GM18907 (cell line): ENCODE measurements around the gene CTNNA3.

ENCODE experiments used
- ATAC-seq: cut with Tn5 transposase; IDR thresholded peaks from one replicate; pipeline ENCODE4 v1.9.1; 2021; ENCODE audit warnings: mild to moderate bottlenecking, moderate library complexity; ENCODE audit not compliant: unreplicated experiment

CTNNA3 gene

GRCh38 chr10:66283874-66284464 lies 1412.0 kb downstream of the CTNNA3 start:
- ATAC-seq = no peak

- no peak for ATAC-seq
Observed at GRCh38 chr10:66283064-66283463, 1412.9 kb downstream of the CTNNA3 start.

GRCh38 chr10:66281327-66281726 lies 1414.7 kb downstream of the CTNNA3 start:
- ATAC-seq = no peak

- ATAC-seq = no peak
Observed at GRCh38 chr10:66277481-66277880, 1418.5 kb downstream of the CTNNA3 start.

- ATAC-seq = no peak
Observed at GRCh38 chr10:66273966-66274519, 1422.0 kb downstream of the CTNNA3 start.

- ATAC-seq = no peak
Observed at GRCh38 chr10:66265398-66265797, 1430.6 kb downstream of the CTNNA3 start.

GRCh38 chr10:66259836-66260235 lies 1436.2 kb downstream of the CTNNA3 start:
- ATAC-seq = no peak

- no peak for ATAC-seq
Observed at GRCh38 chr10:66258693-66259092, 1437.3 kb downstream of the CTNNA3 start.

GRCh38 chr10:66257801-66258200 lies 1438.2 kb downstream of the CTNNA3 start:
- no peak for ATAC-seq

- ATAC-seq = no peak
Observed at GRCh38 chr10:66252986-66253385, 1443.0 kb downstream of the CTNNA3 start.

GRCh38 chr10:66246177-66246576 lies 1449.8 kb downstream of the CTNNA3 start:
- ATAC-seq = no peak

- ATAC-seq = no peak
Observed at GRCh38 chr10:66244953-66245352, 1451.0 kb downstream of the CTNNA3 start.

- no peak for ATAC-seq
Observed at GRCh38 chr10:66242885-66243284, 1453.1 kb downstream of the CTNNA3 start.

- ATAC-seq = no peak
Observed at GRCh38 chr10:66239062-66239461, 1456.9 kb downstream of the CTNNA3 start.

GRCh38 chr10:66238343-66238742 lies 1457.7 kb downstream of the CTNNA3 start:
- no peak for ATAC-seq

GRCh38 chr10:66234872-66235271 lies 1461.1 kb downstream of the CTNNA3 start:
- ATAC-seq = no peak

GRCh38 chr10:66228887-66229286 lies 1467.1 kb downstream of the CTNNA3 start:
- no peak for ATAC-seq

GRCh38 chr10:66223656-66224055 lies 1472.3 kb downstream of the CTNNA3 start:
- ATAC-seq = no peak

- no peak for ATAC-seq
Observed at GRCh38 chr10:66222462-66223046, 1473.4 kb downstream of the CTNNA3 start.

GRCh38 chr10:66218981-66219587 lies 1476.9 kb downstream of the CTNNA3 start:
- no peak for ATAC-seq

GRCh38 chr10:66218289-66218688 lies 1477.7 kb downstream of the CTNNA3 start:
- ATAC-seq = no peak

- ATAC-seq = no peak
Observed at GRCh38 chr10:66215920-66216319, 1480.1 kb downstream of the CTNNA3 start.
